MCF 10A (cell line): ENCODE measurements around the gene ANKFY1. TPM values are rescaled to one million over a fixed set of nuclear protein-coding genes. Genes with fewer than 3 reads are reported as not detected.
"Not testable (repeated sequence)": the region's sequence is repeated elsewhere in the genome, so short reads cannot be mapped to it uniquely, and the experiment has no call there.

Experiments used
- BruUV-seq: library from RNA; stranded (reverse); fragments of 400-500 nt; replicated peaks from 2 replicates; lab custom pipeline; 2021; lab: Mats Ljungman, UMichigan
- CTCF ChIA-PET: fragments of 300-600 bp; sonication (Branson Sonifier 250); formaldehyde crosslinking; extraction: SDS; loops from one replicate; lab custom pipeline; 2021; ENCODE audit warnings: antibody characterized with exemption, inconsistent platforms; lab: Yijun Ruan, JAX
- POLR2A ChIA-PET: fragments of 300-600, 350-650 bp; sonication (Branson Sonifier 250); formaldehyde crosslinking; extraction: SDS; loops from one replicate; lab custom pipeline; 2020; ENCODE audit warnings: antibody characterized with exemption, inconsistent platforms; lab: Yijun Ruan, JAX
- DNase-seq: peaks from one replicate; pipeline ENCODE4 v3.0.0-alpha.2; 2018; ENCODE audit not compliant: unreplicated experiment
- H3K27ac Mint-ChIP-seq: one replicate; pipeline ENCODE4 v1.8.0; 2022; ENCODE audit warnings: mild to moderate bottlenecking, low read depth, mixed read lengths; ENCODE audit not compliant: unreplicated experiment
- H3K27me3 Mint-ChIP-seq: one replicate; pipeline ENCODE4 v1.8.0; 2022; ENCODE audit warnings: mixed read lengths; ENCODE audit not compliant: insufficient read depth, unreplicated experiment
- H3K36me3 Mint-ChIP-seq: one replicate; pipeline ENCODE4 v1.8.0; 2022; ENCODE audit warnings: mild to moderate bottlenecking, moderate library complexity, mixed read lengths; ENCODE audit not compliant: insufficient read depth, unreplicated experiment
- H3K4me1 Mint-ChIP-seq: one replicate; pipeline ENCODE4 v1.8.0; 2022; ENCODE audit warnings: mixed read lengths; ENCODE audit not compliant: insufficient read depth, unreplicated experiment
- H3K4me3 Mint-ChIP-seq: one replicate; pipeline ENCODE4 v1.8.0; 2022; ENCODE audit warnings: mild to moderate bottlenecking, moderate library complexity, mixed read lengths; ENCODE audit not compliant: unreplicated experiment
- H3K9me3 Mint-ChIP-seq: one replicate; pipeline ENCODE4 v1.8.0; 2022; ENCODE audit warnings: mixed read lengths; ENCODE audit not compliant: unreplicated experiment
- intact Hi-C: fragments of 100-400 bp; cut with micrococcal nuclease; formaldehyde crosslinking; loops from 2 replicates; pipeline ENCODE4 v1.14.1; 2022
- total RNA-seq: library from RNA; stranded (reverse); gene quantifications from 2 replicates; pipeline ENCODE4 v1.2.3, GENCODE V29; 2022
- TF ChIP-seq, protein P1 (sequence below): fragments of 200-600 bp; IDR thresholded peaks from one replicate; pipeline ENCODE4 v1.8.0; 2022; ENCODE audit warnings: antibody characterized with exemption, mild to moderate bottlenecking; ENCODE audit not compliant: unreplicated experiment

The ANKFY1 gene
- total RNA-seq, 1 experiment from 2014 or later = 34.9 TPM

DNA sequence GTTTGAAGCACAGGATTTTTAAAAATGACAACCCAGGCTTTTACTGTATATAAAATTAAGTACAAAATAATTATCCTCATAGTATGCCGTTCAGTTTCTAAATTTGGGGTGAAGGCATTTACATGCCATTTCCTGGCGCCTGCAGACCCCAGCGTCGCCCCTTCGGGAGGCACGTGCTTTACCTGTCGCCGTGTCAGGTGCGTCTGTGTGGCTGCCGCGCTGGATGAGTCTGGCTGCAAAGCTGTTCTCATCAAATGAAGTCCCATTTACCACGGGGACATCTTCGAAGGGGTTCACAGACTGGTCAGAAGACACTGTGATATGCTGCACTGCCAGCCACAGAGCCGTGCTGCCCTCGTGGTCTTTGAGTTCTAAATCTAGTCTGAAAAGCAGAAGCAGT lies 69.0 kb downstream of the ANKFY1 start:
- ChIA-PET POLR2A (interaction anchor here (1.0 to 1.3 kb wide), 2 partner anchors 8 to 29 kb away, joined by 3 to 5 read pairs; no protein-coding TSS in a partner anchor), CTCF (no interaction called here)
- Mint-ChIP-seq H3K4me1 (no peaks in the 10 kb centered on the region), H3K27me3 (no peaks in the 10 kb centered on the region), H3K9me3 (no peaks in the 10 kb centered on the region), H3K27ac (no peak overlapping the region), H3K4me3 (no peak overlapping the region), H3K36me3 (peaks cover 65% of the 10 kb centered on the region)
- no peak for DNase-seq
- TF ChIP-seq, protein P1, sequence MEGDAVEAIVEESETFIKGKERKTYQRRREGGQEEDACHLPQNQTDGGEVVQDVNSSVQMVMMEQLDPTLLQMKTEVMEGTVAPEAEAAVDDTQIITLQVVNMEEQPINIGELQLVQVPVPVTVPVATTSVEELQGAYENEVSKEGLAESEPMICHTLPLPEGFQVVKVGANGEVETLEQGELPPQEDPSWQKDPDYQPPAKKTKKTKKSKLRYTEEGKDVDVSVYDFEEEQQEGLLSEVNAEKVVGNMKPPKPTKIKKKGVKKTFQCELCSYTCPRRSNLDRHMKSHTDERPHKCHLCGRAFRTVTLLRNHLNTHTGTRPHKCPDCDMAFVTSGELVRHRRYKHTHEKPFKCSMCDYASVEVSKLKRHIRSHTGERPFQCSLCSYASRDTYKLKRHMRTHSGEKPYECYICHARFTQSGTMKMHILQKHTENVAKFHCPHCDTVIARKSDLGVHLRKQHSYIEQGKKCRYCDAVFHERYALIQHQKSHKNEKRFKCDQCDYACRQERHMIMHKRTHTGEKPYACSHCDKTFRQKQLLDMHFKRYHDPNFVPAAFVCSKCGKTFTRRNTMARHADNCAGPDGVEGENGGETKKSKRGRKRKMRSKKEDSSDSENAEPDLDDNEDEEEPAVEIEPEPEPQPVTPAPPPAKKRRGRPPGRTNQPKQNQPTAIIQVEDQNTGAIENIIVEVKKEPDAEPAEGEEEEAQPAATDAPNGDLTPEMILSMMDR = no peak
- intact Hi-C loops = no loop called here
- BruUV-seq = no TSS peak

DNA sequence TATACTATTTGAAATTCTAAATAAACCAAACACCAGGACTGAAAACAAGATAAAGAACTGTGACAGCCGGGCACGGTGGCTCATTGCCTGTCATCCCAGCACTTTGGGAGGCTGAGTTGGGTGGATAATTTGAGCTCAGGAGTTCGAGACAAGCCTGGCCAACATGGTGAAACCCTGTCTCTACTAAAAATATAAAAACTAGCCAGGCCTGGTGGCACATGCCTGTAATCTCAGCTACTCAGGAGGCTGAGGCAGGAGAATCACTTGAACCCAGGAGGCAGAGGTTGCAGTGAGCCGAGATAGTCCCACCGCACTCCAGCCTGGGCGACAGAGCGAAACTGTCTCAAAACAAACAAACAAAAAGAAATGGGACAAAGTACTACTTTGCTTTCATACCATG lies 73.0 kb downstream of the ANKFY1 start:
- not testable (repeated sequence) for H3K27ac Mint-ChIP-seq, BruUV-seq

DNA sequence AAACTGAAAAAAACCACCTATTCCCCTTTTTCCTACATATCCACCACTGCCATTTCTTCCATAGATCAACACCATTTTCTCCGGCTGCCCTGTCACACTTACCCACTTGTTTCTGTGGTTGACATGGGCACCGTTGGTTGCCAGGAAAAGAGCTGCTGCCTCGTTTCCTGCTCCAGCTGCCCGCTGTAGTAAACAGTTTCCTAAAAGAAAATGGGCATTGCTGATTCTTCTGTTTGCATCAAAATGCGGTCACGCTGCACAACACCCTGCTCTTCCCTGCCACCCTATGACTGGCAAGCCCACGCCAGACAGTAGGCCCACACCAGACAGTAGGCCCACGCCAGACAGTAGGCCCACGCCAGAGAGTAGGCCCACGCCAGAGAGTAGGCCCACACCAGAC lies 74.5 kb downstream of the ANKFY1 start:
- ChIA-PET CTCF (interaction anchor here (1.3 to 2.0 kb wide), 2 partner anchors 11 to 231 kb away, joined by 3 to 12 read pairs; no protein-coding TSS in a partner anchor), POLR2A (no interaction called here)
- Mint-ChIP-seq H3K4me1 (peaks cover 11% of the 10 kb centered on the region), H3K4me3 (no peak overlapping the region), H3K9me3 (no peaks in the 10 kb centered on the region), H3K36me3 (peaks cover 70% of the 10 kb centered on the region), H3K27me3 (no peaks in the 10 kb centered on the region), H3K27ac (no peak overlapping the region)
- BruUV-seq = no TSS peak
- intact Hi-C loops = no loop called here
- TF ChIP-seq, protein P1 = no peak
- no peak for DNase-seq

More for the DNA sequence above, 73.0 kb downstream of the ANKFY1 start:
- H3K4me3 Mint-ChIP-seq, intact Hi-C loops, H3K9me3 Mint-ChIP-seq, DNase-seq, H3K27me3 Mint-ChIP-seq: not testable (repeated sequence)
- peaks cover 72% of the 10 kb centered on the region for H3K36me3 Mint-ChIP-seq
- POLR2A ChIA-PET = interaction anchor here (0.7 kb wide), 1 partner anchor 196 kb away, joined by 3 read pairs; no protein-coding TSS in a partner anchor
- CTCF ChIA-PET = interaction anchor here (0.6 kb wide), 1 partner anchor 221 kb away, joined by 3 read pairs; no protein-coding TSS in a partner anchor
- peaks cover 11% of the 10 kb centered on the region for H3K4me1 Mint-ChIP-seq

DNA sequence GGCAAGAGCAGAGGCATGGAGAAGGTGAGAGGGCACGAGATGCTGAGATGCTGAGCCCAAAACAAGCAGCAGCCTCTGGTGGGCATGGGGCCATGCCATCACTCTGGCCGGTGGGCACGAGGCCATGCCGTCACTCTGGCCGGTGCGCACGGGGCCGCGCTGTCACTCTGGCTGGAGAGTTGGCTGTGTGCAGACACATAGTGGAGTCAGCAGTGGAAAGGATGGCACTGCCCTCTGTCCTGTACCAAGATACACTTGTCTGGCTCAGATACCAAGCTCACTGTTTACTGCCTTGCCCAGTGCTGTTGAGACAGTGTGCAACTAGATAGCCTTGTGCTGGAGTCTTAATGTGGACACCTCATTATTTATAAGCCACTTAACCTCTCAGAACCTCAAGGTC lies 75.7 kb downstream of the ANKFY1 start:
- intact Hi-C loops = no loop called here
- no peak overlapping the region for H3K4me3 Mint-ChIP-seq
- H3K27me3 Mint-ChIP-seq = no peaks in the 10 kb centered on the region
- DNase-seq = no peak
- peaks cover 58% of the 10 kb centered on the region for H3K36me3 Mint-ChIP-seq
- no peaks in the 10 kb centered on the region for H3K9me3 Mint-ChIP-seq
- TF ChIP-seq, protein P1 = no peak
- H3K27ac Mint-ChIP-seq = no peak overlapping the region
- ChIA-PET CTCF (interaction anchor here (0.6 to 2.0 kb wide), 6 partner anchors 10 to 801 kb away, joined by 3 to 12 read pairs (median 3); no protein-coding TSS in a partner anchor), POLR2A (interaction anchor here (1.4 to 4.1 kb wide), 3 partner anchors 23 to 178 kb away, joined by 3 to 40 read pairs (median 15); partner anchors contain the start of gene UBE2G1)
- no TSS peak for BruUV-seq
- H3K4me1 Mint-ChIP-seq = peaks cover 11% of the 10 kb centered on the region
